NT2/D1 (cell line): ENCODE data around the gene KCNQ5.

Experiments
- SUZ12 ChIP-seq: IDR thresholded peaks from 2 replicates; pipeline ENCODE4 v1.6.1; 2011; ENCODE audit not compliant: insufficient read length, insufficient read depth; ENCODE audit errors: extremely low read depth
- YY1 ChIP-seq: IDR thresholded peaks from 2 replicates; pipeline ENCODE4 v1.6.1; 2011; ENCODE audit not compliant: insufficient read length, insufficient read depth
- ZNF274 ChIP-seq: IDR thresholded peaks from 2 replicates; pipeline ENCODE4 v1.6.1; 2011; ENCODE audit warnings: mild to moderate bottlenecking, low read depth, low read length

- TF ChIP-seq ZNF274, result no peak
- no peak for TF ChIP-seq YY1
- no peak for TF ChIP-seq SUZ12
These were observed 466.4 kb downstream of the KCNQ5 start for GRCh38 chr6:73088138-73088813.
